Esophagus mucosa (tissue), 1 donor: ENCODE measurements around the gene PHF12. TPM values are rescaled to one million over a fixed set of nuclear protein-coding genes. Genes with fewer than 3 reads are reported as not detected.
"Not testable (repeated sequence)": the region's sequence is repeated elsewhere in the genome, so short reads cannot be mapped to it uniquely, and the experiment has no call there.

Experiments used
- ATAC-seq: fragments of 200-7000 bp; cut with Tn5 transposase; one replicate; pipeline ENCODE4 v1.9.1; 2020
- total RNA-seq: library from RNA; stranded (reverse); gene quantifications from one replicate; pipeline ENCODE4 v1.2.4, GENCODE V29; 2023
- donor health status: DM: yes; HTN: yes; CAD: no.

The PHF12 gene
- total RNA-seq, 1 donor from 2014 or later, result 14.2 TPM

- ATAC-seq, result no peak
Measured at GRCh38 chr17:28882154-28882895, 69.0 kb downstream of the PHF12 start.

- no peak for ATAC-seq
Measured at GRCh38 chr17:28881533-28882056, 69.7 kb downstream of the PHF12 start.

GRCh38 chr17:28880572-28880945 lies 70.8 kb downstream of the PHF12 start:
- no peak for ATAC-seq

GRCh38 chr17:28879886-28880571 lies 71.3 kb downstream of the PHF12 start:
- no peak for ATAC-seq

DNA sequence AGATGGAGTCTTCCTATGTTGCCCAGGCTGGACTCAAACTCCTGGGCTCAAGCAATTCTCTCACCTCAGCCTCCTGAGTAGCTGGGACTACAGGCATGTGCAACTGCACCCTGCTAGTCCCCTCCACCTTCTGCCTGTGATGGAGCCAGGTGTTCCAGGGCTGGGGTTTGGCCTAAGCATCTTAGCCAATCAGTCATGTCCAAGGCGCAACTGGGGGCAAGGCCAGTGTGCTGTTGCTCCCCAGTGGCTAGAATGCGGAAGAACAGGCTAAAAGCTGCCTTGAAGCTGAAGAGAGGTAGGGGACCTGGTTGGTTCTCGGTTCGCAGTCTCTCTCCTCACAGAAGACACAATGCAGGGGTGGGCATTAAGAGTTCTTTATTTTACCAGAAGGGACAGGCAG lies 72.3 kb downstream of the PHF12 start:
- peak; percentile 48 for ATAC-seq

DNA sequence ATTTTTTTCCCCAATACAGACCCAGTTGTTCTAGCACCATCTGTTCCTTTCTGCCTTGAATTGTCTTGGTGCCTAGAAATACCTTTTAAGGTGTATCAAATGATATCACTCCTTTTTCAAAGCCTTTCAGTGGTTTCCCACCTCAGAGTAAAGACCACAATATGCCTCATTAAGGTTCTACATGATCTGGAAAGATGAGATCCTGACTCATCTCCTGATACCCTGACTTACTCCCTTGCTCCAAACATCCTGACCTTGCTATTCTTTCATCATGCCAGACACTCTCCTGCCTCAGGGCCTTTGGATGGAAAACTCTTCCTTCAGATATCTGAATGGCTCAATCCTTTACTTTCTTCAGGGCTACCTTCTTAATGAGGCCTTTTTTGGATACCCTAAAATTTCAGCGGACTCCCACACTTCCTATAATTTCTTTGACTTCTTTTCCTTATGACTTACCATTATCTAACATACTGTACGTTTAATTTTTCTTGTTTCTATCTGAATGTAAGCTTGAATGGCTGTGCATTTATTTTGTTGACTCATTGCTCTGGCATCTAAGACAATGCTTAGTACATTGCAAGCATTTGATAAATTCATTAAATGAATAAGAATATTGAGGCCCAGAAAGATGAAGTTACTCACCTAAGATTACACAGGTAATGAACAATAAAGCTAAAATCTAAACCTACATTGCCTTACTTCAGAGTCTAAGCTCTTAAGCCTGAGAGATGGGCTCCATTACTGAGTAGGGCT lies 73.0 kb downstream of the PHF12 start:
- no peak for ATAC-seq

DNA sequence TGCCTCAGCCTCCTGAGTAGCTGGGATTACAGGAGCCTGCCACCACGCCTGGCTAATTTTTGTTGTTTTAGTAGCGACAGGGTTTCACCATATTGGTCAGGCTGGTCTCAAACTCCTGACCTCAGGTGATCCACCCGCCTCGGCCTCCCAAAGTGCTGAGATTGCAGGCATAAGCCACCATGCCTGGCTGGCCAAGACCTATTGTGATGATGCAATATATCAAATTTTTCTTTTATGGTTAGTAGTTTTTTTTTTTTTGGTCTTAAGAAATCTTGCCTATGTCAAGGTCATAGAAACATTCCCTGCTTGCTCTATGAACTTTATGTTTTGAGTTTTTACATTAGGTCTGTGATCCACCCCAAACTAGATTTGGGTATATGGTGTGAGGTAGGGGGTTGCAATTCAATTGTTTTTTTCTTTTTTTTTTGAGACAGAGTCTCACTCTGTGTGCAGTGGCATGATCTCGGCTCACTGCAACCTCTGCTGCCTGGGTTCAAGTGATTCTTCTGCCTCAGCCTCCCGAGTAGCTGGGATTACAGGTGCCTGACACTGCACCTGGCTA lies 74.1 kb downstream of the PHF12 start:
- not testable (repeated sequence) for ATAC-seq

DNA sequence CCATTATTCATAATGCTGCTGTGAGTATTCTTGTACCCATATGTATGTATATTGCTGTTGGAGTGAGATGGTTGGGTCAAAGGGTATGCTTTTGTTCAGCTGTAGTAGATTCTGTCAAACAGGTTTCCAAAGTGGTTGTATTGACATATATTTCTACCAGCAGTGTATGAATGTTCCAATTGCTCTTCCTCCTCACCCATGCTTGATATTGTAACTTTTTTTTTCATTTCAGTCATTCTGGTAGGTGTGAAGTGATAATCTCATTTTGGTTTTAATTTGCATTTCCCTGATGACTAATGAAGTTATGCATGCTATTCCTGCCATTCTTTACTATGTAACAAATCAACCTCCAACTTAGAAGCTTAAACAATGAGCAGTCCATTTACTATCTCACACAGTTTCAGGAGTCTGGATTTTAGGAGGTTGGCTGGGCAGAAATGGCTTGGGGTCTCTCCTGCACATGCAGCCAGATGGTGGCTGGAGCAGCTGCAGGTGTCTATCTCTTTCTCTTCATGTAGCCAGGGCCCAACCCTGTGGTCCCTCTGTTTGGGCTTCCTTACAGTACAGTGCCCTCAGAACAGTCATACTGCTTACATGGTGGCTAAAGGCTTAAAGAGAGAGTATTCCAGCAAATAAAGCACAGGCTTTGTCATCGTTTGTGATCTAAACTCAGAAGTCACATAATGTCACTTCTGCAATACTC lies 75.3 kb downstream of the PHF12 start:
- peak; percentile 51 for ATAC-seq

DNA sequence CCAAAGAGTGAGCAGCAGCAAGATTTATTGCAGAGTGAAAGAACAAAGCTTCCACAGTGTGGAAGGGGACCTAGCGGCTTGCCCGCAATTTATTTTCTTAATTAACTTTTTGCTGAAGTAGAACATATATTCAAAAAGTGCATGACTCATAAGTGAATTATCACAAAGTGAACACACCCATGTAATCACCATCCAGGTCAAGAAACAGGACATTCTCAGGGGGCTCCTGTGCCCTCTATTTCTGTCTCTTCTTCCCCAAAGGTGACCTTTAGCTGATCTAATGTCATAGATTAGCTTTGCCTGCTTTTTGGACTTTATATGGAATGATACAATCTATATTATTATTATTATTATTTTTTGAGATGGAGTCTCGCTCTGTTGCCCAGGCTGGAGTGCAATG lies 76.6 kb downstream of the PHF12 start:
- ATAC-seq, result no peak

DNA sequence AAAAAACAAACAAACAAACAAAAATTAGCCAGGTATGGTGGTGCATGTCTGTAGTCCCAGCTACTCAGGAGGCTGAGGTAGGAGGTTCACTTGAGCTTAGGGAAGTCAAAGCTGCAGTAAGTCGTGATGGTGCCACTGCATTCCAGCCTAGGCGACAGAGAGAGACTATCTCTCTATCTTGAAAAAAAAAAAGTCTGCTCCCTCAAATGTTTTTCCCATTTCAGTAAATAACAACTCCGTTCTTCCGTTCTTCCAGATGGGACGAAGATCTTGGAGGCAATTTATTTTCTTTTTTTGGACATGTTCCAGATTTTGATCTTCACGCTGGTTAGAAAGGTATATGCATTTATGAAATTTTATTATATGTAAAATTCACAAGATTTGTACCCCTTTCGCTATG lies 77.5 kb downstream of the PHF12 start:
- ATAC-seq, result no peak

DNA sequence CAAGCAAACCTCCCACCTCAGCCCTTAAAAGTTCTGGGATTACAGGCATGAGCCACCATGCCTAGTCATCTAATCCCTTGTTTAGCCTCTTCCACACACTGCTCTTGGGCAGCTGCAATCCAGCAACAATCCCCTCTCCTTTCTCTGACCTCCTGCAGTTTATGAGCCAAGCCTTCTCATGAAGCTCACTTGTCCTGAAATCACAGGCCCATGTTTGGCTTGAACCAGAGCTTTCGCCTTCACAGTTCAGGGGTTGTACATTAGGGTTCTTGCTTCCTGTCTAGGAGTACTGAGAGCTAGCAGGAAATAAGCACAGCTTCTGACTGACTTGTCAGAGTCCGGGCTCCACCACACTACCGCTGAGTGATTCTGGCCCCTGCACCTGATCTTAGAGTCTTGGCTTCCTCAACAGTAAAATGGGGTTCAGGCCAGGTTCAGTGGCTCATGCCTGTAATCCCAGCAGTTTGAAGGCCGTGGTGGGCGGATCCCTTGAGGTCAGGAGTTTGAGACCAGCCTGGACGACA lies 80.2 kb downstream of the PHF12 start:
- ATAC-seq, result peak; percentile 74

DNA sequence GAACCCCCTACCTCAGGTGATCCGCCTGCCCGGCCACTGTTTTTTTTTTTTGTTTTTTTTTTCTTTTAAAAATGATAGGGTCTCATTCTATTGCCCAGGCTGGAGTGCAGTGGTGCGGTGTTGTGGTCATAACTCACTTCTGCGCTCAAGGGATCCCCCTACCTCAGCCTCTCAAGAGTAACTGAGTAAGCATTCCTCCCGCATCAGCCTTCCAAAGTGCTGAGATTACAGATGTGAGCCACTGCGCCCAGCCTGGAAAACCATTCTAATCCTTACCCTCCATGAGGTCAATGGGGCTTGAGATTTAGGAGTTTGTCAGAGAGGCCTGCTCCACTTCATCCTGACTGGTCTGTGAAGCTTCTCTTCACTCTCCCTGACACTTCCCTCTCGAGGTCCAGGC lies 84.0 kb downstream of the PHF12 start:
- ATAC-seq, result no peak

DNA sequence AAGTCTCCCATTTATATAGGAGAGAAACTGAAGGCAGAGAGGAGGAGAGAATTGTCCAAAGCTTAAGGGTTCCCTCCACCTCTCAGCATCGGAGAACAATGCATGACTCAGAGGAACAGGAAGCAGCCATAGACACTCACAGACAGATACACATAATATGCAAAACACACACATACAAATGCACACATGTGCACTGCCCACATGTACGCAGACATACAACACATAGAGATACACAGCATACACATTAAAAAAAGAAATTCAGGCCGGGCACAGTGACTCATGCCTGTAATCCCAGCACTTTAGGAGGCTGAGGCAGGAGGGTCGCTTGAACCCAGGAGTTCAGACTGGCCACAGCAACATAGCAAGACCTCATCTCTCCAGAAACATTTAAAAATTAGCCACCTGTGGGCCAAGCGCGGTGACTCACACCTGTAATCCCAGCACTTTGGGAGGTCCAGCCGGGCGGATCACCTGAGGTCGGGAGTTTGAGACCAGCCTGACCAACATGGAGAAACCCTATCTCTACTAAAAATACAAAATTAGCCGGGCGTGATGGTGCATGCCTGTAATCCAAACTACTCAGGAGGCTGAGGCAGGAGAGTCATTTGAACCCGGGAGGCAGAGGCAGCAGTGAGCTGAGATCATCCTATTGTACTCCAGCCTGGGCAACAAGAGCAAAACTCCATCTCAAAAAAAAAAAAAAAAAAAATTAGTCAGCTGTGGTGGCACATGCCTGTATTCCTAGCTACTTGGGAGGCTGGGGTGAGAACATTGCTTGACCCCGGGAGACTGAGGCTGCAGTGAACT lies 85.2 kb downstream of the PHF12 start:
- ATAC-seq, result peak; percentile 83

DNA sequence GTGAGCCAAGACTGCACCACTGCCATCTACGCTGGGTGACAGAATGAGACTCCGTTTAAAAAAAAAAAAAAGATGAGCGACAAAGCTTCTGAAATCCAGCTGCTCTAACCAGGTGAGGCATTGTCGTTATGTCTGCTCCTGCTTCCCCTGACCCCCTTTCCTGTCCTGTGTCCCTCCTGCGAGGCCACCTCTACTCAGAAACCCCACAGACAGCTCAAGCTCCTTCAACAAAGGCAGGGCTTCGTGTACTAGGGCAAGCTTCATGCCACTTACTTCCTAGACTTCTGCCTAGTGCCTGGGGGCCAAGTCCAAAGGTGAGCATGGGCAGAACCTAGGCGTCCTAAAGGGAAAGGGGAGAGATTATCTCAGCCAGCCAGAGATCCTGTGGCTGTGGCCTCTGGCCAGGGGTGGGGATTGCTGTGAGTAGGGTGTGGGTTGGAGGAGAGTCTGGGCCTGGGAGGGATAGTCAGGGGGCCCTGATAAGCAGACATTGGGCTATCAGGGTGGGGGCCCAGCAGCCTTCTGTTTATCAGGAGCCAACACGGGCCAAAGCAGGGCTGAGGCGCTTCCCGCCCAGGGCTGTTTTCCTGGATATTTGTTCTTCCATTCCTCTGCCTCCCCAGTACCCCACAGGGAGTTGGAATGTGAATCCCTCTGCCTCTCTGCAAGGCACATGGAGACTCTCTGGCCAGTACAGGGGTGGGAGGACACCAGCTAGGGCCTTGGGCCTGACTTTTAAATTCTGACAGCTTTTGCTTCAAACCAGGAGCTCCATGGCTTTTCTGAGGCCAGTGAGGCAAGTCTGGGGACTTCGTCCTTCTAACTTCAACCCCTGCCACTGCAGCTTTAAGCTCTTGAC lies 86.1 kb downstream of the PHF12 start:
- ATAC-seq, result peak; percentile 16

DNA sequence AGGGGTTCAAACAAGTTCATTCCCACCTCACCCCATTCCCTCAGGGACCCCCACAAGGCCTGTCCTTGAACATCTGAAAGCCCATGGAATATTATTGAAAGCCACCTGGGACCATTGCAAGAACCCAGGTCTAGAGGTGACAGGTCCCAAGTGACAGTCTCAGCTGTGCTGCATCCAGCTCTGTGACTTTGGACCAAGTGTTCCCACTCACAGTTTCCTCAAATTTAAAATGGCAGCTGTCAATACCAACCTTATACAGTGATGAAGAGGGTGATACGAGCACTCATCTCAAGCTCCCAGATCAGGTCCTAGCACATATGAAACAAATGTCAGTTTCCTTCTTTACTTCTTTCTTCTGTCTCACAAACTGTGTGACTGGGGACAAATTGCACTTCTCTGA lies 87.4 kb downstream of the PHF12 start:
- ATAC-seq, result no peak

DNA sequence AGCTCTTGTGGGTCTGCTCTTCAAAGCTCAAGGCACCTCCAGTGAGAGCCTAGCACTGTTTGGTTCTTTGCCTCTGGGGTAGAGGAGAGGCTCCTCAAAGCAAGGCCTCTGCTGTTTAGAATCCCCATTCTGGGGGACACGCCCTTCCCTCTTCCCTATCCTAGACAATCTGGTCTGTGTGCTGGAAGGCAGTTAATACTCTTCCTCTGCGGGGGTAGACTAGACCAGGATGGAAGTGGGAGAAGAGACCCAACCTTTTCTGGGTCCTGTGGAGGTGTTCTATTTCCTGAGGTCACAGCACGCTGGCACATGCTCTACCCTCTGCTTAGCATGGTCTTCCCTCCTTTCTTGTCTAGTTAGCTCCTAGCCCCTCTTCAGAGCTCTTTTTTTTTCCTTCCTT lies 88.8 kb downstream of the PHF12 start:
- ATAC-seq, result no peak

- ATAC-seq, result no peak
Measured at GRCh38 chr17:28861393-28862203, 89.7 kb downstream of the PHF12 start.

DNA sequence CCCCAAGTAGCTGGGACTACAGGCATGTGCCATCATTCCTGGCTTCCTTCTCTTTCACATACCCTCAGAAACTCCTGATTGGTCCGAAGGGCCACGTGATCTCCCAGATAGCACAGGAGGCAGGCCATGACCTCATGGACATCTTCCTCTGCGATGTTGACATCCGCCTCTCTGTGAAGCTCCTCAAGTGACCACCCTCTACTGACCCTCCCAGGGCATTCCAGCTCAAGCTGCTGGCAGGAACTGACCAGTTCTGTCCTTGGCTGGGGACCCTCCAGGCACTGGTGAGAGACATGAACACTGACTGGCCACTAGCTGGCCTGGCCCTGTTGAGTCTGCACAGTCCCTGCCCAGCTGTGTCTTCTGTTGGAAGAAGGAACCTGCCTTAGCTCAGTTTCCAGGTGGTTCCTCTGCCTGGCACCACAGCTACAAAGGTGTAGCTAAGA lies 90.9 kb downstream of the PHF12 start:
- ATAC-seq, result no peak

DNA sequence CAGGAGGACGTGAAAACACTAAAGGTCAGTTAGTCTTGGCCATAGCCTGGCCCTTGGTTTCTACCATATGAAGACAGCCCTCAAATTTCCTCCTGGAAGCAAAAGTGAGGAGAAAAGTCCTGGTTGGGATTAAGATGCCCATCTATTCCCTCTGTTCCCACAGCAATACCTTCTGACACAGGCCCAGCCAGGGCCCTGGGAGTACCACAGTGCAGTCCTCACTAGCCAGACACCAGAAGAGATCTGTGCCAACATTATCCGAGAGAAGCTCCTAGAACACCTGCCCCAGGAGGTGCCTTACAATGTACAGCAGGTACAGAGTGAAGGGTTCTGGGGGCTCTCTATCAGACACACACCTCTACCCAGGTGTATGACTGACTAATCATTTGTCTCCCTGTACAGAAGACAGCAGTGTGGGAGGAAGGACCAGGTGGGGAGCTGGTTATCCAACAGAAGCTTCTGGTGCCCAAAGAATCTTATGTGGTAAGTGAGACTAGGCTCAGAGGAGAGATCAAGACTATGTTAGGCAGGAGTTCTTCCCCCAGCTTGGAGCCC lies 92.4 kb downstream of the PHF12 start:
- ATAC-seq, result no peak
